Measurements from ENCODE around the gene FRMD5. TPM values are rescaled to one million over a fixed set of nuclear protein-coding genes. Genes with fewer than 3 reads are reported as not detected.

The FRMD5 gene
- total and polyA plus RNA-seq, 2 experiments from 2014 or later = 5.9 to 10.1 TPM

DNA sequence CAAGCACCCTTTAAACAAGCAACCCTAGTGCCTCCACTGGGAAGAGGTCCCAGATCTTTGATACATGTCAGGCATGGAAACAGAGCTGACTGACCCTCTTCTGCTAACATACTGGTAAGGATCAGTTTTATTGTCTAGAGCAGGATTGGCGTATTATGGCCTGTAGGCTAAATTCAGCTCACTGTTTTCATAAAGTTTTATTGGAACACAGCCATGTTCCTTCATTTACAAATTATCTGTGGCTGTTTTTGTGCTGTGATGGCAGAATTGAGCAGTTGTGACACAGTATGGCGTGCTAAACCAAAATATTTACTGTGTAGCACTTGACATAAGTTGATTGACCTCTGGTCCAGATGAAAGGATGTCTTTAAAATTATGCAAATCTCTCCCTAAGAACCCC, 323.2 kb downstream of the FRMD5 start:
- Histone ChIP-seq H3K36me3 (ENCODE audit: insufficient read depth) (no peaks in the 10 kb centered on the region; the same call in 1 of the 2 replicates), H3K27me3 (ENCODE audit: insufficient read depth) (no peaks in the 10 kb centered on the region), H3K4me2 (no peak overlapping the region), H3K27ac (ENCODE audit: low read depth) (no peak overlapping the region), H3F3A (replicated peaks; ENCODE audit: low read depth) (no peaks in the 10 kb centered on the region), H3K9me2 (ENCODE audit: insufficient read depth) (no peaks in the 10 kb centered on the region), H2AFZ (no peak overlapping the region), H4K20me1 (replicated peaks; ENCODE audit: insufficient read depth) (no peaks in the 10 kb centered on the region), H3K79me2 (replicated peaks; ENCODE audit: insufficient read depth) (no peaks in the 10 kb centered on the region), H3K4me1 (ENCODE audit: insufficient read depth) (no peaks in the 10 kb centered on the region), H3K4me3 (no peak overlapping the region)
- Mint-ChIP-seq H3K4me1 (no peaks in the 10 kb centered on the region), H3K36me3 (ENCODE audit: low read depth) (peaks cover 7% of the 10 kb centered on the region; the same call in 1 of the 3 replicates), H3K4me3 (no peak overlapping the region), H3K27me3 (ENCODE audit: insufficient read depth, low read depth, poor library complexity) (peaks cover 2% of the 10 kb centered on the region), H3K9me3 (no peaks in the 10 kb centered on the region), H3K27ac (no peak overlapping the region)
- ATAC-seq (no peak), DNase-seq (ENCODE audit: low spot score) (no peak)
- TF ChIP-seq, protein P1, sequence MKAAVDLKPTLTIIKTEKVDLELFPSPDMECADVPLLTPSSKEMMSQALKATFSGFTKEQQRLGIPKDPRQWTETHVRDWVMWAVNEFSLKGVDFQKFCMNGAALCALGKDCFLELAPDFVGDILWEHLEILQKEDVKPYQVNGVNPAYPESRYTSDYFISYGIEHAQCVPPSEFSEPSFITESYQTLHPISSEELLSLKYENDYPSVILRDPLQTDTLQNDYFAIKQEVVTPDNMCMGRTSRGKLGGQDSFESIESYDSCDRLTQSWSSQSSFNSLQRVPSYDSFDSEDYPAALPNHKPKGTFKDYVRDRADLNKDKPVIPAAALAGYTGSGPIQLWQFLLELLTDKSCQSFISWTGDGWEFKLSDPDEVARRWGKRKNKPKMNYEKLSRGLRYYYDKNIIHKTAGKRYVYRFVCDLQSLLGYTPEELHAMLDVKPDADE (IDR thresholded peaks at IDR 0.05) = no peak

GRCh38 chr15:43868406-43868805, 326.7 kb downstream of the FRMD5 start:
- Mint-ChIP-seq H3K36me3 (ENCODE audit: low read depth) (peaks cover 3% of the 10 kb centered on the region; the same call in 1 of the 3 replicates), H3K27me3 (ENCODE audit: insufficient read depth, low read depth, poor library complexity) (no peaks in the 10 kb centered on the region), H3K4me3 (no peak overlapping the region), H3K9me3 (no peaks in the 10 kb centered on the region), H3K27ac (no peak overlapping the region), H3K4me1 (no peaks in the 10 kb centered on the region)
- H2AFZ ChIP-seq = no peak overlapping the region
- TF ChIP-seq ZNF114 (CRISPR knock-in tag; IDR thresholded peaks at IDR 0.05) (no peak), JUNB (IDR thresholded peaks at IDR 0.05; ENCODE audit: unreplicated experiment) (no peak), CTCF (conservative IDR thresholded peaks at IDR 0.05; ENCODE audit: low read depth in 2 of 2) (no peak), ZNF331 (CRISPR knock-in tag; IDR thresholded peaks at IDR 0.05; ENCODE audit: low read depth) (no peak), ZNF462 (CRISPR knock-in tag; IDR thresholded peaks at IDR 0.05) (no peak), NANOG (IDR thresholded peaks at IDR 0.05; ENCODE audit: borderline replicate concordance) (no peak), STAT1 (IDR thresholded peaks at IDR 0.05; ENCODE audit: unreplicated experiment) (no peak)
- no peaks in the 10 kb centered on the region for H3K9me2 ChIP-seq (ENCODE audit: insufficient read depth)
- no peak overlapping the region for H3K4me2 ChIP-seq
- 0 out of 2 replicates have a peak, but pooled peaks cover 4% of the 10 kb centered on the region for H3F3A ChIP-seq (replicated peaks; ENCODE audit: low read depth)
- H3K36me3 ChIP-seq (ENCODE audit: insufficient read depth) = no peaks in the 10 kb centered on the region
- H3K27ac ChIP-seq (ENCODE audit: low read depth) = no peak overlapping the region
- no peak for DNase-seq (ENCODE audit: low spot score)
- no peaks in the 10 kb centered on the region for H4K20me1 ChIP-seq (replicated peaks; ENCODE audit: insufficient read depth)
- no peak for ATAC-seq
- no peak overlapping the region for H3K4me3 ChIP-seq
- H3K4me1 ChIP-seq (ENCODE audit: insufficient read depth) = no peaks in the 10 kb centered on the region
- H3K27me3 ChIP-seq (ENCODE audit: insufficient read depth) = no peaks in the 10 kb centered on the region
- no peaks in the 10 kb centered on the region for H3K79me2 ChIP-seq (replicated peaks; ENCODE audit: insufficient read depth)

All from GM23338 (cell line).